Measurements from ENCODE around the gene ZNF469. TPM values are rescaled to one million over a fixed set of nuclear protein-coding genes. Genes with fewer than 3 reads are reported as not detected.
A peak's percentile ranks its signal among the peaks of the same experiment; 100 is the strongest.

The ZNF469 gene
- total RNA-seq, 4 donors from 2014 or later = 0.14 to 0.75 (median 0.54) TPM

DNA sequence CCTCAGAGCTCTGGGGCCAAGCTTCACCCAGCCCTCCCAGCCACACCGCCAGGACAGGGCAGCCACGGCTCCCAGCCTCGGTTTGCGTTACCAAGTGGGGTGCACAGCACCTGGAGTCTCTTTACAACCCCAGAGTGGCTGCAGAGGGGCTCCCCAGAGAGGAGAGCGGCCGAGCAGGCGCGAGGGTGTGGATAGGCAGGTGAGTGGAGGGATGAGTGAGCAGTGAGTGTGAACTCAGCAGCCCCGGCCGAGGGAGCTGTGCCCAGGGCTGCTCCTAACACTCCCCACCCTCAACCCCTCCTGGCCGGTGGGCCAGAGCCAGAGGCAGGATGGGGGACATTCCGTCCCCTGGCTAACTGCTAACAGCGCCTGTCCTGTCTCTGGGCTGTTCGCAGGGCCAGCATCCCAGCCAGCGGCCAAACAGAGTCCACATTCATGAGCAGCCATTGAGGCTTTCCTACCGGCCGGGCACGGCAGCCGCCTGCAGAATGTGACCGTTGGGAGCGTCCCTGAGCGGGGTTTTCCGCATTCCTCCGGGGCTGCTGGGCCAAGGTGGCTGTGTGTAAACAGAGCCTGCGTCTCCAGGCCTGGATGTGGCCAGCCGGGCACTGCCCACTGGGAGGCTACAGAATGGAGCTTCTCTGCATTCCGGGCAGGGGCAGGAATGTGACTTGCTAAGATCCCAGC is 5.3 kb downstream of the ZNF469 start:
- Histone ChIP-seq H3K4me1 (peaks cover 0 to 17% (median 16%) of the 10 kb centered on the region in 4 donors), H3K27ac (peak overlapping the region in 1 of 4 donors; percentile 58), H3K4me3 (no peak overlapping the region), H3K36me3 (no peaks in the 10 kb centered on the region), H3K9me3 (no peaks in the 10 kb centered on the region), H3K27me3 (peaks cover 49% of the 10 kb centered on the region)
- peak; percentile 82 for DNase-seq
- WGBS, 2 donors (ENCODE audit: low coverage in 1 of 2) = 41% methylated on average over 20 of the region's 27 CpGs; no CpG with 5 or more reads in 1 of the 2 donors
- intact Hi-C loops (cut with DNase I; ENCODE audit: low total_unique reads) = no loop called here
- in situ Hi-C loops (cut with MboI; ENCODE audit: low pct_ligation_motif_present in 1 of 4, low pct_unique_long_range_greater_than_20kb in 1 of 4, low sequenced_read_pairs in 3 of 4) = no loop called here
- TF ChIP-seq POLR2A (IDR thresholded peaks at IDR 0.05) = peak; percentile 31
- TF ChIP-seq EP300 (IDR thresholded peaks at IDR 0.05; ENCODE audit: low read depth) = peak; percentile 13
- TF ChIP-seq POLR2AphosphoS5 (IDR thresholded peaks at IDR 0.05) = peak in 1 of 3 donors; percentile 41
- peak in 1 of 5 experiments; percentile 17 for TF ChIP-seq CTCF (IDR thresholded peaks at IDR 0.05)

DNA sequence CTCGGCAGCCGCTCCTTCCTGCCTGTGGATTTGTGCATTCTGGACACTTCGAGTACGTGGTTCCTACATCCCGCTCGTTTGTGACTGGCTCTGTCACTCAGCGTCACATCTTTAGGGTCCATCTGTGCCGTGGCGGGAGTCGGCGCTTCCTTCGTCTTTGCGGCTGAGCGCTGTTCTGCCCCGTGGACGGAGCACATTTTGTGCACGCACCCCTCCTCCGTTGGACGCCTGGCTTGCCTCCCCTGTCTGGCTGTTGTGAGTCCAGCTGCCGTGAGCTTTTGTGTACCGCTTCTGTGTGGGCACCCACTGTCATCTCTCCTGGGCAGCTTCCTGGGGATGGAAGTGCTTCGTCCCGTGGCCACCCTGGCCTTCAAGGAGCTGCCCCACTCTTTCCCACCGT is 6.4 kb downstream of the ZNF469 start:
- Histone ChIP-seq H3K9me3 (no peaks in the 10 kb centered on the region), H3K27me3 (peaks cover 47% of the 10 kb centered on the region), H3K36me3 (no peaks in the 10 kb centered on the region), H3K27ac (no peak overlapping the region), H3K4me1 (peaks cover 0 to 10% (median 10%) of the 10 kb centered on the region in 4 donors), H3K4me3 (no peak overlapping the region)
- intact Hi-C loops (cut with DNase I; ENCODE audit: low total_unique reads) = no loop called here
- no peak for DNase-seq
- WGBS, 2 donors (ENCODE audit: low coverage in 1 of 2) = 84 to 97% methylated on average over 17 to 24 of the region's 24 CpGs
- TF ChIP-seq POLR2A (IDR thresholded peaks at IDR 0.05) = no peak
- no peak for TF ChIP-seq POLR2AphosphoS5 (IDR thresholded peaks at IDR 0.05)
- TF ChIP-seq CTCF (IDR thresholded peaks at IDR 0.05) = no peak
- TF ChIP-seq EP300 (IDR thresholded peaks at IDR 0.05; ENCODE audit: low read depth) = no peak
- in situ Hi-C loops (cut with MboI; ENCODE audit: low pct_ligation_motif_present in 1 of 4, low pct_unique_long_range_greater_than_20kb in 1 of 4, low sequenced_read_pairs in 3 of 4) = no loop called here

GRCh38 chr16:88389621-88390160 is 6.9 kb downstream of the ZNF469 start:
- in situ Hi-C loops (cut with MboI; ENCODE audit: low pct_ligation_motif_present in 1 of 4, low pct_unique_long_range_greater_than_20kb in 1 of 4, low sequenced_read_pairs in 3 of 4) (no loop called here), intact Hi-C loops (cut with DNase I; ENCODE audit: low total_unique reads) (no loop called here)
- H3K27ac ChIP-seq = no peak overlapping the region
- H3K27me3 ChIP-seq = peaks cover 42% of the 10 kb centered on the region
- H3K4me3 ChIP-seq = no peak overlapping the region
- WGBS, 2 donors (ENCODE audit: low coverage in 1 of 2) = 82% methylated on average over 19 of the region's 20 CpGs; no CpG with 5 or more reads in 1 of the 2 donors
- no peaks in the 10 kb centered on the region for H3K9me3 ChIP-seq
- no peak for TF ChIP-seq CTCF (IDR thresholded peaks at IDR 0.05)
- TF ChIP-seq POLR2AphosphoS5 (IDR thresholded peaks at IDR 0.05) = no peak
- no peak for TF ChIP-seq POLR2A (IDR thresholded peaks at IDR 0.05)
- TF ChIP-seq EP300 (IDR thresholded peaks at IDR 0.05; ENCODE audit: low read depth) = no peak
- peaks cover 0 to 10% (median 10%) of the 10 kb centered on the region in 4 donors for H3K4me1 ChIP-seq
- no peaks in the 10 kb centered on the region for H3K36me3 ChIP-seq
- no peak for DNase-seq

DNA sequence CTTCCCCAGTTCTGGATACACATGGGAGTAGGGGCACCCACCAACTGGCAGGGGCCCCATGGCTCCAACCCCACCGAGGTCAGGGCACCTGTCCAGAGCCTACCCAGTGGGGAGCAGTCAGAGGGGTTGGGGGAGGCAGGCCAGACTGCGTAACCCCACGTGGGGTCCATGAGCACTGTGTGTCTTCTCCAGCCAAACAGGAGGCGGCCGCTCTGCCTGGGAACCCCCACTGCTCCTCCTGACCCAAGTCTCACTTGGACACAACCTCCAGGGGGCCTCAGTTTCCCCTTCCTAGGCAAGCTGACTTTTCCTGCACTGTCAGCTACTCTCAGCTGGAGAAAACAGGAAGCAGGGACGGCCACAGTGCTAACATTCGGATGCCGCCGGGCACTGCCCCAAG is 7.5 kb downstream of the ZNF469 start:
- peaks cover 36% of the 10 kb centered on the region for H3K27me3 ChIP-seq
- no peaks in the 10 kb centered on the region for H3K9me3 ChIP-seq
- H3K4me3 ChIP-seq = no peak overlapping the region
- H3K36me3 ChIP-seq = no peaks in the 10 kb centered on the region
- WGBS, 2 donors (ENCODE audit: low coverage in 1 of 2) = 69% methylated on average over 9 of the region's 9 CpGs; no CpG with 5 or more reads in 1 of the 2 donors
- no peak for DNase-seq
- no peak overlapping the region for H3K27ac ChIP-seq
- no peak for TF ChIP-seq POLR2AphosphoS5 (IDR thresholded peaks at IDR 0.05)
- no peak for TF ChIP-seq POLR2A (IDR thresholded peaks at IDR 0.05)
- no peak for TF ChIP-seq CTCF (IDR thresholded peaks at IDR 0.05)
- TF ChIP-seq EP300 (IDR thresholded peaks at IDR 0.05; ENCODE audit: low read depth) = no peak
- intact Hi-C loops (cut with DNase I; ENCODE audit: low total_unique reads) = no loop called here
- H3K4me1 ChIP-seq = peaks cover 0 to 10% (median 10%) of the 10 kb centered on the region in 4 donors
- in situ Hi-C loops (cut with MboI; ENCODE audit: low pct_ligation_motif_present in 1 of 4, low pct_unique_long_range_greater_than_20kb in 1 of 4, low sequenced_read_pairs in 3 of 4) = no loop called here

Measured in transverse colon (tissue), 4 donors.